Prostate gland (tissue), 2 donors: Measurements from ENCODE around the gene TMF1.

Experiments used
- CTCF ChIP-seq, 4 experiments: fragments of 200-600 bp in 2 of 4; fragments of 450-650 bp in 2 of 4; sonication (generic) in 2 of 4; IDR thresholded peaks; 1 replicate in 3 of 4; 2 replicates in 1 of 4; pipeline ENCODE4 v1.5.1; 2016 to 2019; ENCODE audit warnings: antibody characterized with exemption in 4 of 4, mild to moderate bottlenecking in 2 of 4, moderate library complexity in 2 of 4
- POLR2AphosphoS5 ChIP-seq: sonication (generic); formaldehyde crosslinking; IDR thresholded peaks from one replicate; pipeline ENCODE4 v1.6.1; 2017; ENCODE audit warnings: antibody characterized with exemption

- TF ChIP-seq POLR2AphosphoS5 = no peak
- no peak for TF ChIP-seq CTCF (IDR thresholded peaks at IDR 0.05)
Measured at GRCh38 chr3:69005071-69005790, 46.9 kb downstream of the TMF1 start.
